ENCODE data around the gene MIPEP. TPM values are rescaled to one million over a fixed set of nuclear protein-coding genes. Genes with fewer than 3 reads are reported as not detected.

Gene MIPEP
- polyA plus RNA-seq, 1 donor (not counting 4 experiments of a cell fraction or from before 2014, with no cell fraction given), result 35.0 TPM

- H3K27me3 ChIP-seq (ENCODE audit: control insufficient read depth, extremely low read depth, insufficient read depth, low read length), result no peaks in the 10 kb centered on the region
- H3K9me3 ChIP-seq (ENCODE audit: control insufficient read depth, low read depth, low read length), result no peaks in the 10 kb centered on the region
- no peak overlapping the region for H3K9ac ChIP-seq (ENCODE audit: control insufficient read depth, extremely low read depth, insufficient read depth, low read length)
- peaks cover 9% of the 10 kb centered on the region for H3K4me1 ChIP-seq (ENCODE audit: control insufficient read depth, extremely low read depth, insufficient read depth, low read length)
- no peak overlapping the region for H3K4me3 ChIP-seq (ENCODE audit: control insufficient read depth in 2 of 3, extremely low read depth in 1 of 3, insufficient read depth in 2 of 3, low read depth in 1 of 3, low read length in 3 of 3)
- DNase-seq (ENCODE audit: low read depth, low spot score), result no peak
- no peak overlapping the region for H3K4me2 ChIP-seq (ENCODE audit: control insufficient read depth, extremely low read depth, insufficient read depth, low read depth, low read length)
- dilution Hi-C loops (cut with MboI; ENCODE audit: extremely low pct_ligation_motif_present, low sequenced_read_pairs), result no loop called here
- H3K9me1 ChIP-seq (ENCODE audit: control insufficient read depth, extremely low read depth, insufficient read depth, low read length), result no peaks in the 10 kb centered on the region
- H3K27ac ChIP-seq (ENCODE audit: control insufficient read depth, insufficient read depth, low read length), result no peak overlapping the region
- no peak overlapping the region for H2AFZ ChIP-seq (ENCODE audit: control insufficient read depth, low read length)
- H3K79me2 ChIP-seq (ENCODE audit: control insufficient read depth, insufficient read depth, low read length), result no peaks in the 10 kb centered on the region
- no peaks in the 10 kb centered on the region for H4K20me1 ChIP-seq (ENCODE audit: control insufficient read depth, extremely low read depth, insufficient read depth, low read length)
- TF ChIP-seq EZH2 (IDR thresholded peaks at IDR 0.05; ENCODE audit: low read length), result no peak
- TF ChIP-seq CTCF (optimal IDR thresholded peaks at IDR 0.05 in 1 of 3, IDR thresholded peaks at IDR 0.05 in 1 of 3, conservative IDR thresholded peaks at IDR 0.05 in 1 of 3; ENCODE audit: extremely low read depth in 1 of 3, insufficient read depth in 2 of 3, low read length in 3 of 3), result no peak
- no peaks in the 10 kb centered on the region for H3K36me3 ChIP-seq (ENCODE audit: control insufficient read depth in 2 of 2, extremely low read depth in 1 of 2, insufficient read depth in 2 of 2, low read length in 2 of 2)
- FAIRE-seq, result no peak
Measured at GRCh38 chr13:23692816-23693215, 196.4 kb downstream of the MIPEP start.

- Histone ChIP-seq H4K20me1 (ENCODE audit: control insufficient read depth, extremely low read depth, insufficient read depth, low read length) (no peaks in the 10 kb centered on the region), H3K27me3 (ENCODE audit: control insufficient read depth, extremely low read depth, insufficient read depth, low read length) (no peaks in the 10 kb centered on the region), H3K9ac (ENCODE audit: control insufficient read depth, extremely low read depth, insufficient read depth, low read length) (no peak overlapping the region), H3K9me3 (ENCODE audit: control insufficient read depth, low read depth, low read length) (no peaks in the 10 kb centered on the region), H3K4me1 (ENCODE audit: control insufficient read depth, extremely low read depth, insufficient read depth, low read length) (no peaks in the 10 kb centered on the region), H3K27ac (ENCODE audit: control insufficient read depth, insufficient read depth, low read length) (no peak overlapping the region), H3K36me3 (ENCODE audit: control insufficient read depth in 2 of 2, extremely low read depth in 1 of 2, insufficient read depth in 2 of 2, low read length in 2 of 2) (no peaks in the 10 kb centered on the region), H2AFZ (ENCODE audit: control insufficient read depth, low read length) (no peak overlapping the region), H3K79me2 (ENCODE audit: control insufficient read depth, insufficient read depth, low read length) (no peaks in the 10 kb centered on the region), H3K9me1 (ENCODE audit: control insufficient read depth, extremely low read depth, insufficient read depth, low read length) (no peaks in the 10 kb centered on the region), H3K4me2 (ENCODE audit: control insufficient read depth, extremely low read depth, insufficient read depth, low read depth, low read length) (no peak overlapping the region), H3K4me3 (ENCODE audit: control insufficient read depth in 2 of 3, extremely low read depth in 1 of 3, insufficient read depth in 2 of 3, low read depth in 1 of 3, low read length in 3 of 3) (no peak overlapping the region)
- FAIRE-seq (no peak), DNase-seq (ENCODE audit: low read depth, low spot score) (no peak)
- dilution Hi-C loops (cut with MboI; ENCODE audit: extremely low pct_ligation_motif_present, low sequenced_read_pairs), result no loop called here
- TF ChIP-seq CTCF (optimal IDR thresholded peaks at IDR 0.05 in 1 of 3, IDR thresholded peaks at IDR 0.05 in 1 of 3, conservative IDR thresholded peaks at IDR 0.05 in 1 of 3; ENCODE audit: extremely low read depth in 1 of 3, insufficient read depth in 2 of 3, low read length in 3 of 3) (no peak), EZH2 (IDR thresholded peaks at IDR 0.05; ENCODE audit: low read length) (no peak)
Measured at GRCh38 chr13:23690668-23691067, 198.5 kb downstream of the MIPEP start.
